Activated T-helper 1 cell treated with anti-CD3 and anti-CD28 coated beads, Interleukin-2, amount 50 U/mL, for 16 hours (primary cell): ENCODE data around the gene ZNF524.
A peak's percentile ranks its signal among the peaks of the same experiment; 100 is the strongest.

ENCODE experiments used
- DNase-seq, 2 donors: peaks; one replicate each; pipeline ENCODE4 v3.0.0-alpha.2; 2020; ENCODE audit warnings: low read depth in 1 of 2, low spot score in 1 of 2

Gene ZNF524

DNA sequence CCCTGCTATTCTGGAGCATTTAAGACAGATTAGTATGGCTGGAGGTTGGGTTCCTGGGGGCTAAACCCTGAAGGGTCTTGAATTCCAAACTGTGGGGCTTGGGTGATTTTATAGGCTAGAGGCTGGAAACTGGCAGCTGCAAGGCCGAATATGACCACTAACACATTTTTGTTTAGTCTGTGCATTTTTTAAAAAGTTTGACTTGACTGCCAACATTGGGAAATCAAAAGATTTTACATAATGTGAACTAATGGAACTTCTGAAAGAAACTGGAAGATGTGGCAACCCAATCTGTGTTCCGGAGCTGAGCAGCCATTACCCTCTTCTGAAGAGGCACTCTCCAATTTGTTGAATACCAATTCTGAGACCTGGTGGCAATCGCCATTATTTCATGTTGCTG, 19.2 kb downstream of the ZNF524 start:
- no peak for DNase-seq

GRCh38 chr19:55620410-55621204, 20.5 kb downstream of the ZNF524 start:
- no peak for DNase-seq

DNA sequence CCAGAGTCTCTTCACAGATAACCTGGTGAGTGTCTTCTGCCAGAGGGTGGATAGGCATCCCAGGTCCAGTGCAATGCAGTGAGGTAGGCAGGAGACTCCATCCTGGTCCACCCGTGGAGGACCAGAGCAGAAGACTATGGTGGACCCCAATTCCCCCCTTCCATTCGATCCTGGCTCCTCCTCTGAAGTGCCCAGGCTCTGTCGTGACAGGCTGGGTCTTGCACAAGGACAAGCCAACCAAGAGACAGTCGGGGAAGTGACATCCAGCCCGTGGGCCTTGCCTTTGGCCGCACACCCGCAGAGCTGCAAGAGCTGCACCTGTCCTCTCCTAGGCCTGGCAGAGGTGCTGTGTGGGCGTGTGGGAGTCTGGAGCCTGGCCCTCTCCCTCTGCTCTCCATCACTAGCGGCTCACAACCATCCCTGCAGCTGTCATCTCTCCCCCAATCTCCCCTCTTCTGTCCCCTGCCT, 21.2 kb downstream of the ZNF524 start:
- DNase-seq, result no peak

- DNase-seq, result no peak
Observed at GRCh38 chr19:55621673-55622231, 21.7 kb downstream of the ZNF524 start.

DNA sequence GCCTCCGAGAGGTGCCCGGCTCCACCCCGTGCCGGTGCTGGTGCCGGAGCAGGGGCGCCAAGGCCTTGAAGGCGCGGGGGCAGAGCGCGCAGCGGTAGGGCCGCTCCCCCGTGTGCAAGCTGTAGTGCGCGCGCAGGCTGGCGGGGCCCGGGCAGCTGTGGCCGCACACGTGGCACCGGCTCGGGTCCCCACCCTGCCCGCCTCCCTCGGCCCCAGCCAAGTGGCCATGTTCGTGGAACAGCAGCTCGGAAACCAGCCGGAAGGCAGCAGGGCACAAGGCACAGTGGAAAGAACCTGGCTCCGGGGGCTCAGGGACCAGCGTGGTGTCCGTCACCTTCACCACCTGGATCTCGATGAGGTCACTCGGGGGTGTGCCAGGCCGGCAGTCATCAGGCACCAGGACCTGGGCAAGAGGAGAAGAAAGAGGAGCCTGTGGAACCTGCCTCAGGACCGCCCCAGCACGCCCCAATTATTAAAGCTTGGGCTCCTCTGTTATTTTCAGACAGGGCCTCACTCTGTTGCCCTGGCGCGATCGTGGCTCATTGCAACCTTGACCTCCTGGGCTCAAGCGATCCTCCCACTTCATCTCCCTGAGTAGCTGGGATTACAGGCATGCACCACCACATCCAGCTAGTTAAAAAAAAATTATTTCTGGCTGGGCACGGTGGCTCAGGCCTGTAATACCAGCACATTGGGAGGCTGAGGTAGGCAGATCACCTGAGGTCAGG, 22.3 kb downstream of the ZNF524 start:
- no peak for DNase-seq

DNA sequence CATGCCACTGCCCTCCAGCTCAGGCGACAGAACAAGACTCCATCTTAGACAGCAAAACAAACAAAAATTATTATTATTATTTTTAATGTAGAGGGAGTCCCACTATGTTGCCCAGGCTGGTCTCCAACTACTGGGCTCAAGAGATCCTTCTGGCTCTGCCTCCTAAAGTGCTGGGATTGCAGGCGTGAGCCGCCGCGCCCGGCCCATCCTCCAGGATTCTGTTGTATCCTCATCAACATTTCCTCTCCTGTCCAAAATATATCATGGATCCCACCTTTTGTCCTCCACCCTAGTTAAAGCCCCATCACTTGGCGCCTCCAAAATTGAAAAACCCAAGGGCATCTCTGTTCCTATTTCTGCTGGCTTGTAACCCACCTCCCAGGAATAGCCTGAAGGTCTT, 23.0 kb downstream of the ZNF524 start:
- DNase-seq, result no peak

DNA sequence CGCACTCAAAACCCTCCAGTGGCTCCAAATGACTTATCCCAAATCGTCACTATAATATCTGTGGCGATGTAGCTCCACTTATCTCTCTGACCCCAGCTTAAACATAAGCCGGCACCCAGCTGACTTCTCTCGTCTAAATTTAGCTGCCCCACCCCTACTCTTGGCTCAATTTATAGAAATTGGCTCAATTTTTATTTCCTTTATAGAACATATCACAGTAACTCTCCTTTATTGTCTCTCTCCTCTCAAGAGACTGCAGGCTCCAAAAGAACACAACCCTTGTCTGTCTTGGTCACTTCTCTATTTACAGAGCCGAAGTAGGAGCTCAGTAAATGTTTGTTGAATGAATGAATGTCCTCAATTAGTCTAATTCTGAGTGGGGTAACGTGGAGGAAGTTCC, 23.5 kb downstream of the ZNF524 start:
- no peak for DNase-seq

DNA sequence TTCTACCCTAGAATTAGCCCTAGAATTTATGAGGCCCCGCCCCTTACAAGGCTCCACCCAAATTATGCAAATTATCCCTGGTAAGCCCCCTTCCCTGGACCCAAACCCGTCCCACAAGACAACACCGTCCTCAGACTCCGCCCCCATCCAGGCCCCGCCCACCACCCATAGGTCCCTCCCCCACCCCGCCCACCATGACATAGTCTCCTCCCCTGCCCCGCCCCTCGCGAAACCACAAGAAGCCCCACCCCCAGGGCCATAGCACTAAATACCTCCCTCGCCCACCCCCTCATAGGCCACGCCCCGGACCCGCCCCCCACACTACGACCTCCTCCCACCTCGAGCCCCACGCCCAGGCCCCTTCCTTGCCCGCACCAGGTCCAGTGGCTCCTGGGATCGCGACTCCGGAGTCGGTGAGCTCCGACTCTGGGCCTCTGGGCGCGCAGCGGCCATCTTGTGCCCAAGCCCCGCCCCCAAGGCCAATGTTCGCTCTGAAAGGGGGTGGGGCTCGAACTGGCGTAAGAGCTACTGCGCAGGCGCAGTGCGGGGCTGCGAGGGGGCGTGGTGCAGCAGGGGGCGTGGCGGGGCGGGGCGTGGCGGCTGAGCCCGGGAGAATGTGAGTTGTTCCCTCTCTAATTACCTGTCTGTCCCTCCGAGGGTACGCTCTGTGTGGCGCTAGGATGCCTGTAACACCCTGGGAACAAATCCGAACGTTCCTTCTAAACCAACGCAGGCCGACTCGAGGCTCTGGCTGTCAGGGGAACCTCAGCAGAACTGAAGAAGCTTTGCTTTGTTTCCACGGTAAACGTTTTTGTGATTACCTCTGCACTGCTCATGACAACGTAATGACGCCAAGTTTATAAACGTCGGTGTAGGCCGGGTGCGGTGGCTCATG, 24.3 kb downstream of the ZNF524 start, which contains the start of gene ZNF784:
ZNF784 (minus strand) TSS at position 458 of the 895 bp plus-strand sequence; CDS start at position 453, 5 bp downstream.
- DNase-seq, result peak; percentile 84 to 90

DNA sequence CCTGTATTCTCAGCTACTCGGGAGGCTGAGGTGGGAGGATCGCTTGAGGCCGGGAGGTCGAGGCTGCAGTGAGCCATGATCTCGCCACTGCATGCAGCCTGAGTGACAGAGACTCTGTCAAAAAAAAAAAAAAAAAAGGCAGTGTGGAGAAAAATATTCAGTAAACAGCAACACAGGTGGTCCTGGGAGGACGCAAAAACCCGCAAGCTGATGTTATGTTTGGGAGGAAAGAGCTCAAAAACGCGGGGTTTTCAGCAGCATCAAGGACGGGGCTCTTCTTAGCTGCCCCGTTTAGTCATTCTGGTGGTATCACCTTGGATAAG, 24.9 kb downstream of the ZNF524 start:
- DNase-seq, result no peak

DNA sequence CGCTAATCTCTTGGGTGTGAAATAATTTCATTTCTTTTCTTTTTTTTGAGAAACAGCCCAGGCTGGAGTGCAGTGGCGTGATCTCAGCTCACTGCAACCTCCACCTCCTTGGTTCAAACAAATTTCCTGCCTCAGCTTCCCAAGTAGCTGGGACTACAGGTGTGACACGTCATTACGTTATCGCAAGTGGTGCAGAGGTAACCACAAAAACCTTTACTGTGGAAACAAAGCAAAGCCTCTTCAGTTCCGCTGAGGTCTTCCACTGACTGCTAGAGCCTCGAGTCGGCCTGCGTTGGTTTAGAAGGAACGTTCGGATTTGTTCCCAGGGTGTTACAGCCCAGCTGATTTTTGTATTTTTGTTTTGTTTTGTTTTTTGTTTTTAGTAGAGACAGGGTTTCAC, 26.3 kb downstream of the ZNF524 start:
- no peak for DNase-seq

- peak; percentile 64 to 73 for DNase-seq
Observed at GRCh38 chr19:55632463-55632834, 32.4 kb downstream of the ZNF524 start.

GRCh38 chr19:55633861-55634260, 33.8 kb downstream of the ZNF524 start:
- no peak for DNase-seq

DNA sequence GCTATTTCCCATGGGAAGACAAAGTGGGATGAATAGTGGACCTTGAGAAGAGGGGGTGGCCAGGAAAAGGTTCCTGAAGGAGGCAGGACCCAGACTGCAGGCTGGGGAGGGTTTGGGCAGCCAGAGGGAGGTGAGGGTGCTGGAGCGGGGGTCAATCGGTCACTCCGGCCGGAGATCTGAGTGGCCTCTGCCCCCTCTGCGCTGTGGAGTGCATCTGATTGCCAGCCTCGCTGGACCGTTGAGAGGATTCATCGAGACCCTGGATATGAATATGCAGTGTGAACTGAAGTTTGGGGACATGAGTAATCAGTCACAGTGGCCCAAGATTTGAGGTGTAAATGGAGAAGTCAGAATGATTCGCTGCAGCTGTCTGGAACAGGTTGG, 35.2 kb downstream of the ZNF524 start:
- DNase-seq, result no peak

- no peak for DNase-seq
Observed at GRCh38 chr19:55635856-55636440, 35.9 kb downstream of the ZNF524 start.

- DNase-seq, result no peak
Observed at GRCh38 chr19:55636723-55637122, 36.6 kb downstream of the ZNF524 start.

DNA sequence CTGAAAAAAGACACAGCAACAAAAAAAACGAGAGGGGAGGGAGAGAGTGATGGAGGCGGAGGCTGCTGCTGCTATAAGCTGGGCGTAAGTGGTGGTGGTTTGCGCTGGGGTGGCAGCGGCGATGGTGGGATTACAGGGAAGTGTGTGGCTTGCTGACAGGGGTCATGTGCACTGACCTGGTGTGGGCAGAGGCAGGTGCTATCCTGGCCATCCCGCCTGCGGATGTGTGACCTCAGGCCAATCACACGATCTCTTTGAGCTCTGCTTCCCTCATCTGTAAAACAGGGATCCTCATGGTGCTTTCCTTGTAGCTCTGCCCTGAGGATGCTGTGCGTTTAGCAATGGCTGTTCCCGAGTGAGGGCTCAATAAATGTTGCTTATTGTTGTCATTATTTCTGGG, 37.4 kb downstream of the ZNF524 start:
- no peak for DNase-seq

GRCh38 chr19:55638864-55639359, 38.8 kb downstream of the ZNF524 start:
- no peak for DNase-seq

DNA sequence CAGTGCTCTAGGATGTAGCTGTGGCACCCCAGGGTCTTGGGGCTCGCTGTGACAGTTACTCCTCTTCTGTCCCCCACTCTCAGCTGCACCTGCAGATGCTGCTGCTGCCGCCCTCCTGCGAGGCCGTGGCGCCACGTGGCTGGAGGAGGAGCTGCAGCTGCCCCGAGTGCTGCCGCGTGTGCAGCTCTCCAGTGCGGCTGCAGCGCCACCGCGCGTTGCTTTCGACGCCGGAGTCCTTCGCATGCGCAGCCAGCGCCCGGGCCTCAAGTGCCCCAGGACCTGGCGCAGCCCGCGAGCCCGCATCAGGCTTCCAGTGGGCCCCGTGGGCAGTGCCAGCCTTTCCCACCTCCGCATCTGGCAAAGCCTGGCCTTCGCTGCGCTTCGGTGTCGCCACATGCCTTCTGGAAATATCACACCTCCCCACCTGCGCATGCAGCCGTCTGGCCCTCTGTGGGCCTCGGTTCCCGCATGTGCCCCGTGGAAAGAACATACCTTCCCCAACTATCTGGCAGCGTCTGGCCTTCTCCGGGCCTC, 40.0 kb downstream of the ZNF524 start:
- DNase-seq, result no peak

DNA sequence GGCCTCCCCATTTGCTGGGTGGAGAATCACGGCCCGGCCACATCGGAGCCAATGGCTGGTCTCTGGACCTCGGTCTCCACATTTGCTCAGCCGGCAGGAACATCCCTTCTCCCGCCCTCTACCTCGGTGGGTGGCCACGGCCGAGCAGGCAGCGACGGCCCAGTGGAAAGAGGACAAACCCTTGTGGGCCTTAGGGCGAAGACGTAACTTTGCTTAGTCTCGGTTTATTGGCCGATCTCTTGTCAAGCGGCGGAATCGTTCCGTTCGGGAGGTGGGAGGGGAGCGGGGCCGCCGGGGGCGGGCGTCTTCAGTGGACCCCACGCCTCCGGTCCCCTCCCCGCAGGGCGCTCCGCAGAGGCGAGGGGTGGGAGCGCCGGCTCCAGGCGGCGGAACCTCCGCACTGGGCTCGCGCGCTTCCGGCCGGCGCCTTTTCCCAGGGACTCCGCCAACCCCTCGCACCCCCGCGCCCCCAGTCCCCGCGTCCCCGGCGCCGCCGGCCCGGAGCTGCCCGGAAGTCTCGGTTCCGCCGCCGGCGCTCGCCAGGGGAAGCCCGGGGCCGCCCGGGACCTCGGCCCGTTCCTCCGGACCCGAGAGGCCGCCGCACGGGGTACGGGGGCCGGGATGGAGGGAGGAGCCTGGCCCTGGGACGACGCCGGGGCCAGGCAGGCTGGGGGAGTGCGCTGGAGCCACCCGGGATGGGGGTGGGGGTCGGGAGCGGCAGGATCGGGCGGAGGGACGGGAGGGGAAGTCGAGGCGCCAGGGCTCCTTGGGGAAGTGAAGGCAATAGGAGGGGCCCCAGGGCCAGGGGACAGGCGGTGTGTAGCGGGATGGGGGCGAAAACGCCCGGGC, 40.7 kb downstream of the ZNF524 start, which contains the start of gene ZNF580:
ZNF580 (plus strand) TSS at position 426 of the 849 bp plus-strand sequence. CDS start 1,507 bp downstream, outside the sequence.
- DNase-seq, result no peak
